Measurements from ENCODE around the gene DIRAS1. TPM values are rescaled to one million over a fixed set of nuclear protein-coding genes. Genes with fewer than 3 reads are reported as not detected.

The DIRAS1 gene
- total RNA-seq, 2 experiments from 2014 or later: not detected

DNA sequence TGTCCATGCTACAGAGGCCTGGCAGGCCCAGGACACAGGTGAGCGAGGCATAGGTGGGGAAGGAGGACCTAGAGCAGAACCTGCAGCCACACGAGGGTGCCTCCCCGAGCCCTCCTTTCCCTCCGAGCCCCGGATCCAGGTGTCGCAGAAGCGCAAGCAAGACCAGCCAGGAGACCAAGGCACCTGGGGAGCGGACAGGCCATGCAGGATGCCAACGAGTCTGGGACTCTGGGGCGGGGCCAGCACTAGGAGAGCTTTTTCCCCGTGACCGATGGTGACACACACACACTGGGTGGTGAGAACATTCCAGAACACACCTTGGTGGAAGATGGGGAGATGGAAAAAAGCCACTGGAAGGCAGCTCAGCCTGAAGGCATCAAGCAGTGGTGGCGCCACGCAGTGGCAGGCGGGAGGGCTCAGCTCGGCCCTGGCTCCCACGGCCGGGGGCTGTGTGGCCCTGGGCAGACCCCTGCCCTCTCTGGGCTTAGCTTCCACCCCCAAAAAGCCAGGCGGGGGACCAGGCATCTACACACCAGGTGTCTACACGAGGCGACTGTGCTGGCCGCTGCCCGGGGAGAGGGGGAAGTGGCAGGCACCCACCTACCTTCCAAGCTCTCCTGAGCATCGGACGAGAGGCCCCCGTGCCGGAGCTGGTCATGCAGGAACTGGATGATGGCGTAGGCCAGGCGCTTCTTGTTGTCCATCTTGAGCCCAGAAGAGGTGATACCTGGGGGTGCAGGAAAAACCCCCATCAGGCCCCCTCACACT is 47.4 kb upstream of the DIRAS1 start:
- CTCF ChIA-PET: no interaction called here
- DNase-seq (no peak), ATAC-seq (ENCODE audit: poor library complexity) (no peak)
- TF ChIP-seq, protein P1, sequence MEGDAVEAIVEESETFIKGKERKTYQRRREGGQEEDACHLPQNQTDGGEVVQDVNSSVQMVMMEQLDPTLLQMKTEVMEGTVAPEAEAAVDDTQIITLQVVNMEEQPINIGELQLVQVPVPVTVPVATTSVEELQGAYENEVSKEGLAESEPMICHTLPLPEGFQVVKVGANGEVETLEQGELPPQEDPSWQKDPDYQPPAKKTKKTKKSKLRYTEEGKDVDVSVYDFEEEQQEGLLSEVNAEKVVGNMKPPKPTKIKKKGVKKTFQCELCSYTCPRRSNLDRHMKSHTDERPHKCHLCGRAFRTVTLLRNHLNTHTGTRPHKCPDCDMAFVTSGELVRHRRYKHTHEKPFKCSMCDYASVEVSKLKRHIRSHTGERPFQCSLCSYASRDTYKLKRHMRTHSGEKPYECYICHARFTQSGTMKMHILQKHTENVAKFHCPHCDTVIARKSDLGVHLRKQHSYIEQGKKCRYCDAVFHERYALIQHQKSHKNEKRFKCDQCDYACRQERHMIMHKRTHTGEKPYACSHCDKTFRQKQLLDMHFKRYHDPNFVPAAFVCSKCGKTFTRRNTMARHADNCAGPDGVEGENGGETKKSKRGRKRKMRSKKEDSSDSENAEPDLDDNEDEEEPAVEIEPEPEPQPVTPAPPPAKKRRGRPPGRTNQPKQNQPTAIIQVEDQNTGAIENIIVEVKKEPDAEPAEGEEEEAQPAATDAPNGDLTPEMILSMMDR (IDR thresholded peaks at IDR 0.05): no peak
- peaks cover 60% of the 10 kb centered on the region for H3K36me3 ChIP-seq (ENCODE audit: insufficient read depth, low read length)
- intact Hi-C loops (cut with DNase I, micrococcal nuclease): no loop called here
- Mint-ChIP-seq H3K27ac (no peak overlapping the region), H3K36me3 (ENCODE audit: low read depth) (peaks cover 12% of the 10 kb centered on the region), H3K27me3 (no peaks in the 10 kb centered on the region), H3K4me1 (ENCODE audit: low read depth) (no peaks in the 10 kb centered on the region), H3K4me3 (no peak overlapping the region), H3K9me3 (no peaks in the 10 kb centered on the region)
- no peaks in the 10 kb centered on the region for H3K9me3 ChIP-seq (ENCODE audit: control insufficient read depth in 1 of 2, insufficient read depth in 1 of 2, low read length in 2 of 2)
- no peak overlapping the region for H3K27ac ChIP-seq (ENCODE audit: low read depth in 1 of 2, low read length in 2 of 2)
- H3K27me3 ChIP-seq (ENCODE audit: control insufficient read depth in 1 of 2, insufficient read depth in 2 of 2, low read length in 2 of 2): no peaks in the 10 kb centered on the region
- no peak overlapping the region for H3K4me3 ChIP-seq (ENCODE audit: low read length)
- H3K4me1 ChIP-seq (ENCODE audit: insufficient read depth, low read length): peaks cover 11% of the 10 kb centered on the region
- POLR2A ChIA-PET: no interaction called here

DNA sequence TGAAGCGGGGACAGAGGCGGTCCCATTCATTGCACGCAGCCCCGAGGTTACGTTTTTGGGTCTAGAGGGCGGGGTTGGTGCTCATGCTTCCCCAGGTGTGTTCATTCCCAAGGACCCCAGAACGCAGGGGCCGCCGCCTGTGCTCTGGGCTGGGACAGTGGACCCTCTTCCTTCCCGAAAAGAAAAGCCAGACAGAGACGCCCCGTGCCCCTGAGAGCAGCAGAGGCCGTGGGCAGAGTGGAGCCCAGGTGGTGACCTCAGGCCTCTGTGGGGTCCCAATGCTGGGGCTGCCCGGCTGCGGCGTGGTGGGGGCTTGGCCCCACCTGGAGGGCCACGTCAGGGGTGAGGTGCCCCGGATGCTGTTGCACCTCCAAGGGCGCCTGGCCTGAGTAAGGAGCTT is 46.5 kb upstream of the DIRAS1 start:
- Mint-ChIP-seq H3K4me1 (ENCODE audit: low read depth) (no peaks in the 10 kb centered on the region), H3K27ac (no peak overlapping the region), H3K27me3 (no peaks in the 10 kb centered on the region), H3K4me3 (no peak overlapping the region), H3K36me3 (ENCODE audit: low read depth) (peaks cover 17% of the 10 kb centered on the region), H3K9me3 (no peaks in the 10 kb centered on the region)
- intact Hi-C loops (cut with DNase I, micrococcal nuclease): no loop called here
- no peaks in the 10 kb centered on the region for H3K9me3 ChIP-seq (ENCODE audit: control insufficient read depth in 1 of 2, insufficient read depth in 1 of 2, low read length in 2 of 2)
- ATAC-seq (ENCODE audit: poor library complexity) (no peak), DNase-seq (no peak)
- ChIA-PET POLR2A (no interaction called here), CTCF (no interaction called here)
- peaks cover 69% of the 10 kb centered on the region for H3K36me3 ChIP-seq (ENCODE audit: insufficient read depth, low read length)
- TF ChIP-seq, protein P1 (IDR thresholded peaks at IDR 0.05): no peak
- no peaks in the 10 kb centered on the region for H3K27me3 ChIP-seq (ENCODE audit: control insufficient read depth in 1 of 2, insufficient read depth in 2 of 2, low read length in 2 of 2)
- H3K4me3 ChIP-seq (ENCODE audit: low read length): no peak overlapping the region
- no peak overlapping the region for H3K27ac ChIP-seq (ENCODE audit: low read depth in 1 of 2, low read length in 2 of 2)
- peaks cover 11% of the 10 kb centered on the region for H3K4me1 ChIP-seq (ENCODE audit: insufficient read depth, low read length)

DNA sequence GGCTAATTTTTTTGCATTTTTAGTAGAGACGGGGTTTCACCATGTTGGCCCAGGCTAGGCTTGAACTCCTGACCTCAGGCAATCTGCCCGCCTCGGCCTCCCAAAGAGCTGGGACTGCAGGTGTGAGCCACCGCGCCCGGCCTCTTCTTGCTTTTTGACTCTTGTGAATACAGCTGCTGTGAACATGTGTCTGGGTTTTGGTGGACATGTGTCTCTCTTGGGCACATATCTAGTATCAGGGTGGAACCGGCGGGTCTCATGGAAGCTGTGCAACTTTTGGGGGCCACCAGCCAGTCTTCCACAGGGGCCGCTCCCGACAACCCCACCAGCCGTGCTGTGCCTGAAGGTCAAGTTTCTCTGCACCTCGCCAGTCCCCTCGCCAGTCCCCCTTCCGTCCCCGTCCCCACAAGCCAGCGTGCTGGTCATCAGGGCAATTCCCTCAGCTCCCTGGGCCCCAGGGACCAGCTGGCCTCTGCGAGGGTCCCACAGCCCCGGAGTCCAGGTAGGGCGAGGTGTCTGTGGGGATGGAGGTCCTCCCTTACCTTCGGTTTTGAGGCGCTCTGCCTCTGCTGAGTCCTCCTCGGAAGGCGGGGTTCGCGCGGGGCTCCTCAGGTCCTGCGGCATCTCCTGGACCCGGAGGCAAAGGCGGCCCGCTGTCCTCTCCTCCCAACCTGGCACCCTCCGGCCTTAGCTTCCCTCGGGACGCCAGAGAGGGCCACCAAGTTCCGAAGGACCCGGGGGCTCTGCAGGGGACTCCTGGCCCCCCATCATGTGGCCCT is 45.6 kb upstream of the DIRAS1 start:
- TF ChIP-seq, protein P1 (IDR thresholded peaks at IDR 0.05): no peak
- DNase-seq (no peak), ATAC-seq (ENCODE audit: poor library complexity) (no peak)
- Mint-ChIP-seq H3K27ac (no peak overlapping the region), H3K4me1 (ENCODE audit: low read depth) (no peaks in the 10 kb centered on the region), H3K36me3 (ENCODE audit: low read depth) (peaks cover 25% of the 10 kb centered on the region), H3K4me3 (no peak overlapping the region), H3K9me3 (no peaks in the 10 kb centered on the region), H3K27me3 (no peaks in the 10 kb centered on the region)
- peaks cover 9% of the 10 kb centered on the region for H3K4me1 ChIP-seq (ENCODE audit: insufficient read depth, low read length)
- no peak overlapping the region for H3K27ac ChIP-seq (ENCODE audit: low read depth in 1 of 2, low read length in 2 of 2)
- intact Hi-C loops (cut with DNase I, micrococcal nuclease): no loop called here
- CTCF ChIA-PET: no interaction called here
- peaks cover 73% of the 10 kb centered on the region for H3K36me3 ChIP-seq (ENCODE audit: insufficient read depth, low read length)
- H3K9me3 ChIP-seq (ENCODE audit: control insufficient read depth in 1 of 2, insufficient read depth in 1 of 2, low read length in 2 of 2): no peaks in the 10 kb centered on the region
- H3K27me3 ChIP-seq (ENCODE audit: control insufficient read depth in 1 of 2, insufficient read depth in 2 of 2, low read length in 2 of 2): no peaks in the 10 kb centered on the region
- POLR2A ChIA-PET: no interaction called here
- H3K4me3 ChIP-seq (ENCODE audit: low read length): no peak overlapping the region

All from CD4-positive, alpha-beta T cell (primary cell).